ENCODE results near the gene C5orf47.

GRCh38 chr5:174030286-174030685, 41.3 kb downstream of the C5orf47 start:
- TF ChIP-seq CTCF (conservative IDR thresholded peaks at IDR 0.05 in 1 of 2, IDR thresholded peaks at IDR 0.05 in 1 of 2; ENCODE audit: extremely low read depth in 1 of 2, insufficient read depth in 1 of 2, low read depth in 1 of 2, low read length in 2 of 2) (no peak), EZH2 (IDR thresholded peaks at IDR 0.05; ENCODE audit: borderline replicate concordance, low read length) (no peak)

Measured in mammary epithelial cell (primary cell).